Measurements from ENCODE around the gene FAM171A2. TPM values are rescaled to one million over a fixed set of nuclear protein-coding genes. Genes with fewer than 3 reads are reported as not detected.

The FAM171A2 gene
- total and polyA plus RNA-seq, 7 donors: 0.06 to 0.23 (median 0.19) TPM

GRCh38 chr17:44308865-44309264, 54.8 kb downstream of the FAM171A2 start:
- DNase-seq (no peak), ATAC-seq (peak in 2 of 4 donors; percentile 17 to 18)
- no peaks in the 10 kb centered on the region for H3K9me3 ChIP-seq
- no peak for TF ChIP-seq CTCF (IDR thresholded peaks at IDR 0.05)
- H3K27me3 ChIP-seq (ENCODE audit: insufficient read depth in 3 of 3, low read length in 2 of 3): peaks cover 0 to 42% (median 3%) of the 10 kb centered on the region in 3 donors
- peak overlapping the region; percentile 66 for H3K4me3 ChIP-seq
- no peak overlapping the region for H3K27ac ChIP-seq
- intact Hi-C loops (cut with DNase I): no loop called here
- no peaks in the 10 kb centered on the region for H3K36me3 ChIP-seq (ENCODE audit: insufficient read depth in 1 of 2, low read depth in 1 of 2)
- WGBS, 3 donors: 0 to 7% (median 2%) methylated on average over 14 to 15 of the region's 15 CpGs
- H3K4me1 ChIP-seq: peaks cover 3% of the 10 kb centered on the region

- Histone ChIP-seq H3K27me3 (ENCODE audit: insufficient read depth in 3 of 3, low read length in 2 of 3) (peaks cover 0 to 43% (median 1%) of the 10 kb centered on the region in 3 donors), H3K4me3 (peak within 1 kb of the TSS; percentile 66), H3K9me3 (no peaks in the 10 kb centered on the region), H3K36me3 (ENCODE audit: insufficient read depth in 1 of 2, low read depth in 1 of 2) (no peaks in the 10 kb centered on the region), H3K27ac (no peak within 1 kb of the TSS), H3K4me1 (peaks cover 3% of the 10 kb centered on the region)
- no peak for TF ChIP-seq CTCF (IDR thresholded peaks at IDR 0.05)
- ATAC-seq (peak; percentile 91 to 99 (median 97)), DNase-seq (peak; percentile 86 to 91)
- intact Hi-C loops (cut with DNase I): no loop called here
- WGBS, 3 donors: 0 to 1% (median 1%) methylated on average over 23 to 39 of the region's 39 CpGs
Observed at GRCh38 chr17:44308320-44308818, 55.3 kb downstream of the FAM171A2 start, which contains the start of gene RUNDC3A. RUNDC3A (plus strand) TSS chr17:44308601; CDS start chr17:44308833, 232 bp downstream.

- no peak overlapping the region for H3K27ac ChIP-seq
- ATAC-seq (peak; percentile 33 to 63 (median 46)), DNase-seq (peak in 1 of 2 donors; percentile 42)
- intact Hi-C loops (cut with DNase I): no loop called here
- H3K9me3 ChIP-seq: no peaks in the 10 kb centered on the region
- peak overlapping the region; percentile 66 for H3K4me3 ChIP-seq
- WGBS, 3 donors: 2 to 4% (median 3%) methylated on average over 25 to 26 of the region's 26 CpGs
- TF ChIP-seq CTCF (IDR thresholded peaks at IDR 0.05): no peak
- H3K36me3 ChIP-seq (ENCODE audit: insufficient read depth in 1 of 2, low read depth in 1 of 2): no peaks in the 10 kb centered on the region
- H3K27me3 ChIP-seq (ENCODE audit: insufficient read depth in 3 of 3, low read length in 2 of 3): peaks cover 0 to 40% (median 1%) of the 10 kb centered on the region in 3 donors
- H3K4me1 ChIP-seq: peaks cover 3% of the 10 kb centered on the region
Observed at GRCh38 chr17:44307387-44308186, 56.1 kb downstream of the FAM171A2 start.

- Histone ChIP-seq H3K4me1 (peaks cover 3% of the 10 kb centered on the region), H3K9me3 (no peaks in the 10 kb centered on the region), H3K36me3 (ENCODE audit: insufficient read depth in 1 of 2, low read depth in 1 of 2) (no peaks in the 10 kb centered on the region), H3K27ac (no peak overlapping the region), H3K4me3 (no peak overlapping the region), H3K27me3 (ENCODE audit: insufficient read depth in 3 of 3, low read length in 2 of 3) (peaks cover 0 to 41% (median 1%) of the 10 kb centered on the region in 3 donors)
- TF ChIP-seq CTCF (IDR thresholded peaks at IDR 0.05): no peak
- ATAC-seq: no peak
- DNase-seq: no peak
- intact Hi-C loops (cut with DNase I): no loop called here
Observed at GRCh38 chr17:44304651-44305050, 59.0 kb downstream of the FAM171A2 start.

Other genes starting within 250 kb of the FAM171A2 start
- 10 to 100 TPM; 24.4 to 75.6 (median 61.2) TPM for gene HDAC5, start 240.2 kb downstream of the FAM171A2 start, total RNA-seq
- gene HDAC5, start 240.2 kb downstream of the FAM171A2 start, polyA plus RNA-seq: 10 to 100 TPM in 2 of 3 donors, 1 to 10 TPM in 1; 8.8 to 35.8 (median 30.2) TPM
- gene HROB, start 221.9 kb downstream of the FAM171A2 start, total RNA-seq: 1 to 10 TPM in 1 of 4 donors, under 1 TPM in 3; 0.25 to 1.1 (median 0.39) TPM
- under 1 TPM; 0.53 to 0.77 (median 0.65) TPM for gene HROB, start 221.9 kb downstream of the FAM171A2 start, polyA plus RNA-seq
- gene ASB16, start 193.1 kb downstream of the FAM171A2 start, total RNA-seq: 10 to 100 TPM; 17.0 to 43.4 (median 26.1) TPM
- 10 to 100 TPM in 1 of 3 donors, 1 to 10 TPM in 2; 1.1 to 16.5 (median 9.9) TPM for gene ASB16, start 193.1 kb downstream of the FAM171A2 start, polyA plus RNA-seq
- 10 to 100 TPM; 14.1 to 20.9 (median 20.3) TPM for gene TMUB2, start 176.9 kb downstream of the FAM171A2 start, total RNA-seq
- gene TMUB2, start 176.9 kb downstream of the FAM171A2 start, polyA plus RNA-seq: 10 to 100 TPM; 22.8 to 44.4 (median 34.7) TPM
- 10 to 100 TPM; 25.6 to 42.6 (median 38.8) TPM for gene ATXN7L3, start 164.0 kb downstream of the FAM171A2 start, total RNA-seq
- 10 to 100 TPM; 20.4 to 35.1 (median 21.8) TPM for gene ATXN7L3, start 164.0 kb downstream of the FAM171A2 start, polyA plus RNA-seq
- gene UBTF, start 144.2 kb downstream of the FAM171A2 start, total RNA-seq: 10 to 100 TPM; 42.3 to 67.5 (median 49.9) TPM
- 10 to 100 TPM; 36.0 to 49.4 (median 36.1) TPM for gene UBTF, start 144.2 kb downstream of the FAM171A2 start, polyA plus RNA-seq
- gene SLC4A1, start 95.7 kb downstream of the FAM171A2 start, total RNA-seq: 1 to 10 TPM in 2 of 4 donors, under 1 TPM in 1, not detected in 1; 0.26 to 7.2 (median 2.2) TPM
- under 1 TPM in 1 of 3 donors, not detected in 2; 0.29 TPM for gene SLC4A1, start 95.7 kb downstream of the FAM171A2 start, polyA plus RNA-seq
- gene RUNDC3A, start 55.3 kb downstream of the FAM171A2 start, total RNA-seq: under 1 TPM in 1 of 4 donors, not detected in 3; 0.39 TPM
- under 1 TPM; 0.09 to 0.21 (median 0.11) TPM for gene RUNDC3A, start 55.3 kb downstream of the FAM171A2 start, polyA plus RNA-seq
- 10 to 100 TPM; 36.4 to 57.8 (median 41.0) TPM for gene SLC25A39, start 39.0 kb downstream of the FAM171A2 start, total RNA-seq
- 10 to 100 TPM; 37.1 to 79.3 (median 42.4) TPM for gene SLC25A39, start 39.0 kb downstream of the FAM171A2 start, polyA plus RNA-seq
- gene GRN, start 18.6 kb downstream of the FAM171A2 start, total RNA-seq: 10 to 100 TPM; 37.2 to 61.0 (median 58.6) TPM
- gene GRN, start 18.6 kb downstream of the FAM171A2 start, polyA plus RNA-seq: 10 to 100 TPM; 30.8 to 44.4 (median 31.6) TPM
- gene ITGA2B, start 25.8 kb upstream of the FAM171A2 start, total RNA-seq: under 1 TPM; 0.08 to 0.97 (median 0.23) TPM
- under 1 TPM; 0.13 to 0.69 (median 0.16) TPM for gene ITGA2B, start 25.8 kb upstream of the FAM171A2 start, polyA plus RNA-seq
- gene GPATCH8, start 139.6 kb upstream of the FAM171A2 start, total RNA-seq: 10 to 100 TPM; 16.5 to 28.1 (median 21.7) TPM
- 10 to 100 TPM in 2 of 3 donors, 1 to 10 TPM in 1; 5.7 to 23.5 (median 11.9) TPM for gene GPATCH8, start 139.6 kb upstream of the FAM171A2 start, polyA plus RNA-seq
- gene FZD2, start 193.6 kb upstream of the FAM171A2 start, total RNA-seq: under 1 TPM; 0.28 to 0.44 (median 0.33) TPM
- gene FZD2, start 193.6 kb upstream of the FAM171A2 start, polyA plus RNA-seq: under 1 TPM; 0.13 to 0.61 (median 0.30) TPM